ENCODE data around the gene DNPH1. TPM values are rescaled to one million over a fixed set of nuclear protein-coding genes. Genes with fewer than 3 reads are reported as not detected.

Gene DNPH1
- total and polyA plus RNA-seq, 10 of the 15 experiments (the other 5 are each of a cell fraction or from before 2014, with no cell fraction given), result 7.0 to 136 (median 67.7) TPM

- Histone ChIP-seq H4K20me1 (ENCODE audit: control insufficient read depth, insufficient read depth) (no peaks in the 10 kb centered on the region), H2AFZ (ENCODE audit: control insufficient read depth, low read depth, low read length) (peak within 1 kb of the TSS; percentile 83), H3K36me3 (ENCODE audit: control insufficient read depth in 2 of 2, insufficient read depth in 2 of 2, low read length in 1 of 2) (peaks cover 14 to 20% of the 10 kb centered on the region in 2 experiments; a peak in 3 of 4 replicates), H3K4me1 (ENCODE audit: control insufficient read depth, insufficient read depth, low read length) (peaks cover 13% of the 10 kb centered on the region), H3K4me3 (peak within 1 kb of the TSS; percentile 69), H3K79me2 (ENCODE audit: control insufficient read depth, insufficient read depth, low read length) (peaks cover 11% of the 10 kb centered on the region), H3K4me2 (ENCODE audit: control insufficient read depth, insufficient read depth) (peak within 1 kb of the TSS; percentile 84), H3K9me3 (replicated peaks; ENCODE audit: control insufficient read depth, insufficient read depth, low read length) (no peaks in the 10 kb centered on the region; the same call in 2 of the 3 replicates), H3K27ac (ENCODE audit: control insufficient read depth, insufficient read depth) (peak within 1 kb of the TSS; percentile 59), H3K9ac (ENCODE audit: control insufficient read depth, insufficient read depth, low read length) (peak within 1 kb of the TSS; percentile 66), H3K27me3 (replicated peaks in 1 of 2; ENCODE audit: control insufficient read depth in 2 of 2, insufficient read depth in 2 of 2, low read length in 1 of 2) (no peaks in the 10 kb centered on the region)
- WGBS (ENCODE audit: insufficient coverage, insufficient replicate concordance, low lambda C conversion rate, missing lambda C conversion rate), result 2% methylated on average over 45 of the region's 51 CpGs
- POLR2A ChIA-PET, result interaction anchor here (0.8 to 2.2 kb wide), 7 partner anchors 9 to 389 kb away, joined by 3 to 11 read pairs (median 5); partner anchors contain the start of genes KLC4 and MRPL2
- no peak for FAIRE-seq
- DNase-seq (ENCODE audit: low read depth, low spot score), result peak; percentile 31
- in situ Hi-C loops (cut with MboI), result no loop called here
- BruUV-seq (replicated peaks), result no TSS peak
- ATAC-seq, result peak; percentile 99
- SMC1A ChIA-PET (ENCODE audit: uncharacterized antibody, unreplicated experiment), result interaction anchor here (0.8 to 1.7 kb wide), 3 partner anchors 9 to 324 kb away, joined by 3 to 6 read pairs (median 3); no protein-coding TSS in a partner anchor
- CTCF ChIA-PET, result interaction anchor here (0.7 to 1.3 kb wide), 4 partner anchors 9 to 216 kb away, joined by 4 to 7 read pairs (median 5); partner anchors contain the start of gene DNPH1
- RAD21 ChIA-PET (ENCODE audit: unreplicated experiment), result interaction anchor here (0.6 to 1.5 kb wide), 4 partner anchors 47 to 451 kb away, joined by 3 read pairs; partner anchors contain the start of genes DNPH1 and ZNF318
- intact Hi-C loops (cut with micrococcal nuclease; ENCODE audit: unreplicated experiment), result no loop called here
- no peak for TF ChIP-seq TAF1 (IDR thresholded peaks at IDR 0.05; ENCODE audit: borderline replicate concordance, low read depth, low read length)
- peak; percentile 82 for TF ChIP-seq ATF7 (IDR thresholded peaks at IDR 0.05; ENCODE audit: low read depth)
- TF ChIP-seq CUX1 (IDR thresholded peaks at IDR 0.05; ENCODE audit: insufficient replicate concordance, low read depth, low read length), result no peak
- TF ChIP-seq USF1 (IDR thresholded peaks at IDR 0.05; ENCODE audit: borderline replicate concordance, extremely low read length, insufficient read depth, low read depth, low read length), result peak; percentile 79
- TF ChIP-seq ZNF384 (IDR thresholded peaks at IDR 0.05; ENCODE audit: borderline replicate concordance, low read depth, low read length), result no peak
- TF ChIP-seq NR2F1 (conservative IDR thresholded peaks at IDR 0.05), result peak; percentile 78
- no peak for TF ChIP-seq CBX3 (IDR thresholded peaks at IDR 0.05; ENCODE audit: borderline replicate concordance, low read depth)
- peak; percentile 68 for TF ChIP-seq TCF12 (IDR thresholded peaks at IDR 0.05; ENCODE audit: low read depth, low read length)
- peak; percentile 44 for TF ChIP-seq SIX5 (IDR thresholded peaks at IDR 0.05; ENCODE audit: low read depth, low read length, severe bottlenecking)
- TF ChIP-seq CEBPZ (IDR thresholded peaks at IDR 0.05; ENCODE audit: low read depth, low read length), result no peak
- TF ChIP-seq RBBP5 (conservative IDR thresholded peaks at IDR 0.05), result no peak
- TF ChIP-seq RB1 (IDR thresholded peaks at IDR 0.05; ENCODE audit: borderline replicate concordance), result peak; percentile 87; the same call in 1 of the 2 replicates
Measured at GRCh38 chr6:43181942-43182860, 47.1 kb downstream of the DNPH1 start, which contains the start of gene CUL9. Gene CUL9 (plus strand): TSS chr6:43182196. CDS start chr6:43184311, 2,115 bp downstream.
